Measurements from ENCODE around the gene KLF8.
A peak's percentile ranks its signal among the peaks of the same experiment; 100 is the strongest.
"Not testable (repeated sequence)": the region's sequence is repeated elsewhere in the genome, so short reads cannot be mapped to it uniquely, and the experiment has no call there.

KLF8 gene

DNA sequence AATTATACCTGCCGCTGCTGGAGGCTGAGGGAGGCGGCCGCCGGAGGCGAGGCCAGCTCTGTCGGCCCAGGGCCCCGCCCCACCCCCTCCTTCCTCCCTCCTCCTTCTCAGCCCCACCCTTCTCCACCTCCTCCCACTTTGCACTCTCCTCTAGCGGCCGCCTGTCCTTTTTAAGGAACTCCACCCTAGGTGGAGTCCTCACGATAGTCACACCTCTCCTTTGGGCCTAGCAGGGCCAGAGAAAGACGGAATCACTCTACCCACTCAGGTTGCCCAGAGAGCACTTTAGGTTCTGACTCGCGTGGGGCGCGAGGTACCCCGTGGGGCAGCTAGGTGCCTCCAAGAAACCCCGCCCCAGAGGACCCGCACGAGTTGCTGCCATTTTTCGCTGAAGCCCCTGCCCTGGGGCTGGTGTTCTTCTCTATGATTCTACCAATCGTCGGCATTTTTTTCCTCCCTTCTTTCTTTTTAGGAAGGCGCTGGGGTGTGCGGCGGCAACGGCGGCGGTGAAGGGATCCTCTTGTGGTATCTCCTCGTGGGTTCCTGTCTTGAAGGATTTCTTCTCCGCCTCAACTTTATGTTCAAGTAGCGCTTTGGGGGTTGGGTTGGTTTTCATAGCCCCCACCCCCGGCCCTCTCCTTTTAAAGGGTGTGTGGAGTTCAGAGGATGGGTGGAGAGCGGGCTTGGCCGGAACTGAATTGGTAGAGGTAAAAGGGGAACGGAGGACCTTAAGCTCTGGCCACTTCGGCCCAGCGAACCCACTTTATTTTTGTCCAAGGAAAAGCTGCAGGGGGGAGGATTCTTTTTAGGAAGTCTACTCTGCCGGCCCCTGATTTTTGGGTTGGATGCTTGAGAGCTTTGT, at the start of gene KLF8:
TSS of gene KLF8 (plus strand) at position 136 of the 862 bp plus-strand sequence. CDS start 979 bp downstream, outside the sequence.
- no peak for DNase-seq (ENCODE audit: low read depth in 2 of 2)

GRCh38 chrX:56206945-56207344, 25.2 kb upstream of the KLF8 start:
- not testable (repeated sequence) for DNase-seq (ENCODE audit: low read depth in 2 of 2)

DNA sequence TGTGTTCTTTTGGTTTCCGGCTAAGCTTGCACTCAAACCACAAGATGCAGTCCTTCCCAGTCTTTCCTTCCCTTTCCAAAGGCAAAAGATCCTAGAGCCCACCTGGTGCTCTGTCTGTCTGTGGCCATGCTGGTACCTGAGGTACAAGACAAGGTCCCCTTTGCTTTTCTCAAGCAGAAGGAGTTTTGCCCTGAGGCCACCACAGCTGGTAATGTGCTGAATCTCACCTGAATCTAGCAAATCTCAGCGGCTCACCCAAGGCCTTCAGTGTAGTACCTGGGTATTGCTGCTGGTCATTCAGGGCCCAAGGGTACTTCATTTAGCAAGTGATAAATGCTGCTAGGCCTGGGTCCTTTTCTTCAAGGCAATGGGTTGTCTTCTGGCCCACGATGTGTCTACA, 20.5 kb upstream of the KLF8 start:
- no peak for DNase-seq (ENCODE audit: low read depth in 2 of 2)

DNA sequence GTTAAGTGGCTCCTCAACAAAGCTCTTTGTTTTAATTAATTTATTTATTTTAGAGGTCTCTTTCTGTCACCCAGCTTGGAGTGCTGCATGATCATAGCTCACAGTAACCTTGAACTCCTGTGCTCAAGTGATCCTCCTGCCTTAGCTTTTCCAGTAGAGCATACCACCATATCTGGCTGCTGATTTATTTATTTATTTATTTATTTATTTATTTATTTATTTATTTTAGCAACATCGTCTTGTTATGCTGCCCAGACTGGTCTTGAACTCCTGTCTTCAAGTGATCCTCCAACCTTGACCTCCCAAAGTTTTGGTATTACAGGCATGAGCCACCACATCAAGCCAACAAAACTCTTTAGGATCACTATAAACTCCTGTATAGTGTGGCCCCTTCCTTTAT, 15.8 kb upstream of the KLF8 start:
- no peak for DNase-seq (ENCODE audit: low read depth in 2 of 2)

DNA sequence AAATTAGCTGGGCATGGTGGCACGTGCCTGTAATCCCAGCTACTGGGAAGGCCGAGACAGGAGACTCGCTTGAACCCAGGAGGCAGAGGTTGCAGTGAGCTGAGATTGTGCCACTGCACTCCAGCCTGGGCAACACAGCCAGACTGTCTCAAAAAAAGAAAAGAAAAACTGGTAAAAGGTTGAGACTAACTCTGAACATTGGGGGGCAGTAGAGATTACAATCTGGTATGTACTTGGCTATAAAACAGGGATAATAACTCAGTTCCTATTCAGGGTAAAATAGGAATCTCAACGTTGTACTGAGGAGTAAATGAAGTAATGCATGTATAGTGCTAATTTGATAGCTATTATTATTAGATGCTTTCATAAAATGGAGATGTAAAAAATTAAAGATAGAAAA, 12.5 kb upstream of the KLF8 start:
- DNase-seq (ENCODE audit: low read depth in 2 of 2), result no peak

DNA sequence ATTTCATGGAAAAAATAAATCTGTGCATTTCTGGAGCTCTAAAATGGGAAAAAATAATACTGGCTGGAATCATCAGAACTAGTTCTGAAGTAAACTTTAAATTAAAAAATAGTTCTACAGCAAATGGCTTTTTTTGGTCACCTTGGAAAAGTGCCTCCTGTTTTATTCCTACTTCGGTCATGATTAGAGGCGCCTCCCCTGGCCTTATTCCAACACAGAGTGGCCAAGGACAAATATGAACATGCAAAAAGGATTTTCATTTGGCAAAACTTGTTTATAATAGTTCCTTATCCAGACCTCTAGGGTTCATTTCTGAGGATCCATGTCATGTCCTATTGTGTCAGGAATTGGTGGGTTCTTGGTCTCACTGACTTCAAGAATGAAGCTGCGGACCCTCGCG, 11.1 kb upstream of the KLF8 start:
- no peak for DNase-seq (ENCODE audit: low read depth in 2 of 2)

DNA sequence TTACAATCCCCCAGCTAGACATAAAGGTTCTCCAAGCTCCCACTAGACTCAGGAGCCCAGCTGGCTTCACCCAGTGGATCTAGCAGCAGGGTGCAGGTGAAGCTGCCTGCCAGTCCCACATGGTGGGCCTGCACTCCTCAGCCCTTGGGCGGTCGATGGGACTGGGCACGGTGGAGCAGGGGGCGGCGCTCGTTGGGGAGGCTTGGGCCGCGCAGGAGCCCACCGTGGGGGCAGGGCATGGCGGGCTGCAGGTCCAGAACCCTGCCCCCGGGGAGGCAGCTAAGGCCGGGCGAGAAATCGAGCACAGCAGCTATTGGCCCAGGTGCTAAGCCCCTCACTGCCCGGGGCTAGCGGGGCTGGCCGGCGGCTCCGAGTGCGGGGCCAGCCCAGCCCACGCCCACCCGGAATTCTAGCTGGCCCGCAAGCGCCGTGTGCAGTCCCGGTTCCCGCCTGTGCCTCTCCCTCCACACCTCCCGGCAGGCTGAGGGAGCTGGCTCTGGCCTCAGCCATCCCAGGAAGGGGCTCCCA, 9.6 kb upstream of the KLF8 start:
- DNase-seq (ENCODE audit: low read depth in 2 of 2), result no peak

DNA sequence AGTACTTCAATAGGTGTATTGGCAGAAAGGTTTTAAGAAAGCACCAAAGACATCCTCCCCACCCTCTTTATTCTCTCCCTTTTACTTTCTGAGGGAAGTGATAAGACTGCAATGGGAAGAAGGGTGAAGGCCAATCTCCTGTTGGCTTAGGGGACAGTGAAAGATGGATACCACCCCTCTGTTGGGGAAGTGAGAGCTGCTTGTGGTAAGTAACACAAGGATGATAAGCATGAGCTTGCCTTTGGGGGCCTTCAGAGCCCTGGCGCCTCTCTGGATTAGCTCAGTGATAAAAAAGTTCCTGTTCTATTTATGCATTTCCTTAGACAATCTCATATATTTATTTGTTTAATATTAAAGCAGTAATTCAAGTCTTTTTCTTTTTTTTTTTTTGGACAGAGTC, 5.2 kb upstream of the KLF8 start:
- DNase-seq (ENCODE audit: low read depth in 2 of 2), result no peak

- DNase-seq (ENCODE audit: low read depth in 2 of 2), result no peak
Observed at GRCh38 chrX:56228914-56229313, 3.2 kb upstream of the KLF8 start.

DNA sequence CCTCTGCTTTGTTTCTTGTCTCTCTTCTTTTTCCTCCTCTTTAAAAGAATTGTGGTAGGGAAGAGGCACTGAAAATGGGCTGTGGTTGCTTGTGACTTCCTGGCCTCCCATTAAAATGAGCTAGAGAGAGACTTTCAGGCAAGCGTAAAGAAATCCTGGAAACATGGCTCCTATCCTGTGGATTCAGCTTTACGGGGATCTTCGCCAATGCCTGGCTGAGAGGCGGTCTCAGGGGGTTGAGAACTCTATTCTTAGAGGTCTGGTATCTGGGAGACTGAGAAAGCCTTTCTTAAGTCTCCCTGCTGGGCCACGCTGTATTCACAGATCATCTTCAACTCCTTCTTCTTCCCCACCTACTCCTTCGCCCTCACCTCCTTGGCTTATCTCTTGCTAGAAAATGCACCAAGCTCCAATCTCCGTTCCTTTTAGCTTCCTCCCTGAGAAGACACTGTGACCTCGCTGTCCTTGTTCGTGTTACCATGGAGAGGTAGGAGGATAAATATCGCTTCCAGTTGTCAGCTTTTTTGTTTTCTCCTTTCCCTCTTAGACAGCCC, 542 bp upstream of the KLF8 start:
- no peak for DNase-seq (ENCODE audit: low read depth in 2 of 2)

DNA sequence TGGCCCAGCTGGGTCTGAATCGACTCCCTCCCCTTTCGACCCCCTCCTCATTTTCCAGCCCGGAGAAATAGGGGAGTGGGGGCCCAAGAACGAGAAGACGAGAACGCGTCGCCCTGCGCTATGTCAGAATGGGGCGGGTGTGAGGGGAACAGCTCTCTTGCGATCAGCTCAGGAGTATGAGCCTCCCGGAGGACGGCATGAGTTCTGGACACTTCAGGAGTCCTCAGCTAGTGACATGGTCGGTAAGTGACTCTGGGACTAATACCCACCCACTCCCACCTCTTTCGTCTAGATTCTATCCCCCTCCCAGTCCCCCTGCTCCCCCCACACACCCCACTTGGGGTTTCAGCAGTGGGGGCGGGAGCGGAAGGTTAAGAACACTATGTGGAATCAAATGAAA, 944 bp downstream of the KLF8 start:
- DNase-seq (ENCODE audit: low read depth in 2 of 2), result no peak

GRCh38 chrX:56233682-56234081, 1.5 kb downstream of the KLF8 start:
- no peak for DNase-seq (ENCODE audit: low read depth in 2 of 2)

DNA sequence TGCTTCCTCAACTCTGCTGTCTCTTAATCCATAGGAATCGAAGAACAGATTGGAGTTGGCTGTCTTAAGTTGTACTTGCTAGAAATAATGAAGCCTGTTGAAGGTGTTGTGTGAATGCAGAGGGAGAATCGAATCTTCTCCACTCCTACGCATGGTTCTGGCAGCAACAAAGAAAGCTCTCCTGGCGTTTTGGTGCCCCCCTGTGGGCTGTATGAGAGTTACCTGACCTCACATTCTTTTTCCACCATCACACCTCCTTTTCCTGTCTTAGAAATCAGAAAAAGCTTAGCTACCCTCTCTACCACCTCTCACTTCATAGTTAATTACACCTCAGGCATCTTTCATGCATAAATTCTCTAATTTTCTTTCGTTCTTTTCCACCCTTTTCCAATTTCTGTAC, 16.3 kb downstream of the KLF8 start:
- DNase-seq (ENCODE audit: low read depth in 2 of 2), result peak in 1 of 2 donors; percentile 11

- DNase-seq (ENCODE audit: low read depth in 2 of 2), result no peak
Observed at GRCh38 chrX:56253832-56254703, 21.9 kb downstream of the KLF8 start.

DNA sequence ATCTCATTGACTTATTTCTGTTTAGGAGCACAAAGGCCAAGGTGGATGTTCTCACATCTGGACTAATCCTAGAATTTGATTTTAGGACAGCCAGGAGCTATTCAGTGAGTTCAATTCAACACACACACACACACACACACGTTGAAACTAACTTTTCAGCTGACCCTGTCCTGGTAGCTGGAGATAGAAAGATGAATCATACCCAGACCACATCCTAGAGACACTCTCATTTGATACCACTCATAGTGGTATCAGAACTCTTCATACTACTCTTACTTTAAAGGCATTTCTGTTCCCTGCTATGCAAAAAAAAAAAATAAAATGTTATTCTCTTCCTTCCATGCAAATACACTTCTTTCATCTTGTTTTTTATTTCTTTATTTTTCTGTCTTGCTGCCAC, 36.7 kb downstream of the KLF8 start:
- DNase-seq (ENCODE audit: low read depth in 2 of 2), result no peak

DNA sequence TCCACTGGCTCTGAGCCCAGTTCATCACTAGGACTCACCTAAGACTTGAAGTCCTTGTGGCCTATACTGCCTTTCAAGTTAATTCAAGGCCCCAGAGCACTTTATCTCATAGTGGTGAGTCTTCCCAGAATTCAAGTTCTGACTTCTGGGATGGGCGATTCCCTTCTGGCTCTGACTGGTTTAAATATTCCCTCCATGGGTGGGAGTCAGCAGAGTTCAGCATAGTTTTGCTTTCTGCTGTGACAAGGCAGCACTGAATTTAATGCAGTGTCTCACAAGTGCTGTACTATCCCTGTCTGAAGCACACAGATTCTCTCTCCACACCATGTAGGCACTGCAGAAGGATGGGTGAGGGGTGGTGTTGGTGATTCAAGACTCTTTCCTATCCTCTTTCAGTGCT, 46.5 kb downstream of the KLF8 start:
- DNase-seq (ENCODE audit: low read depth in 2 of 2), result no peak

GRCh38 chrX:56279863-56280262, 47.7 kb downstream of the KLF8 start:
- no peak for DNase-seq (ENCODE audit: low read depth in 2 of 2)

GRCh38 chrX:56281789-56282188, 49.6 kb downstream of the KLF8 start:
- no peak for DNase-seq (ENCODE audit: low read depth in 2 of 2)

- DNase-seq (ENCODE audit: low read depth in 2 of 2), result no peak
Observed at GRCh38 chrX:56284269-56284668, 52.1 kb downstream of the KLF8 start.

DNA sequence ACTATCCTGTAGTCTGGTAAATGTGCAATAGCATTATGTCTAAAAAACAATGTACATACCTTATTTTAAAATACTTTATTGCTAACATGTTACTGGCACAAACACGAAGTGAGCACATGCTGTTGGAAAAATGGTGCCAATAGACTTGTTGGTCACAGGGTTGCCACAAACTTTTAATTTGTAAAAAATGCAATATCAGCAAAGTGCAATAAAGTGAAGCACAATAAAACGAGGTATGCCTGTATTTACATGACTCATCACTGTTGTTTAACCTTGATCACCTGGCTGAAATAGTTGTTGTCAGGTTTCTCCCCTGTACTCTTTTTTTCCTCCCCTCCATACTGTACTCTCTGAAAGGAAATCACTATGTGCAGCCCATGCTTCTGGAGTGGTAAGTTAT, 56.5 kb downstream of the KLF8 start:
- DNase-seq (ENCODE audit: low read depth in 2 of 2), result no peak

DNA sequence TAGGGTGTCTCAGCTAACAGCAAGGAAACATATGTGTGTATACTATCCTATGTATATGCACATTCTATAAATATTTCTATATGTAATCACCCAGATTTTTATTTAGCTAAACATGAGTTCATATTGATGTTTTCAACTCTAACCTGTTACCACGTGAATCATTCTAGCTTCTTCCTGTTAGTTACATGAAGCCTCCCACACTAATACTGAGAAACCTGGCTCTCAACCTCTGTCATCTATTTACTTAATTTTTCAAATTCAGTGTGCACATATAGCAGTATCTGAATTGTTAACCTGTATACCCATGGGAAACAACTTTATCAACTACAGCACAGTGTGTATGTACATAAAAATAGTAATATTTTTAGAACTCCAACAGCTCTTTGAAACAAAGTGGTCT, 57.3 kb downstream of the KLF8 start:
- no peak for DNase-seq (ENCODE audit: low read depth in 2 of 2)

DNA sequence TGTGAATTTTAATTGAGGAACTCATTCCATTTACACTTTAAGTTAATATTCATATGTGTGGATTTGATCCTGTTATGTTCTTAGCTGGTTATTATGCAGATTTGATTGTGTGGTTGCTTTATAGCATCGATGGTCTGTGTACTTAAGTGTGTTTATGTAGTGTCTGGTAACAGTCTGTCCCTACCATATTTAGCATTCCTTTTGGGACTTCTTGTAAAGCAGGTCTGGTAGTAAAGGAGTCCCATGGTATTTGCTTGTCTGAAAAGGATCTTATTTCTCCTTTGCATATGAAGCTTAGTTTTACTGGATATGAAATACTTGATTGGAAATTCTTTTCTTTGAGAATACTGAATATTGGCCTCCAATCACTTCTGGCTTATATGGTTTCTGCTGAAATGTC, 76.6 kb downstream of the KLF8 start:
- DNase-seq (ENCODE audit: low read depth in 2 of 2), result no peak

Measured in stimulated activated CD8-positive, alpha-beta memory T cell treated with anti-CD3 and anti-CD28 coated beads, Interleukin-2, amount 100 ng/mL, for 1 hour (primary cell).